HEK293 (cell line): ENCODE results near the gene SIRT7.

Experiments used
- BCL11B ChIP-seq: fragments of 450-650 bp; formaldehyde crosslinking; IDR thresholded peaks from 2 replicates; pipeline ENCODE4 v1.5.1; 2016; ENCODE audit warnings: low read depth, missing biosample characterization, missing genetic modification characterization
- ZBTB7A ChIP-seq: fragments of 450-650 bp; formaldehyde crosslinking; IDR thresholded peaks from 2 replicates; pipeline ENCODE4 v1.5.1; 2016; ENCODE audit warnings: low read depth, missing biosample characterization, missing genetic modification characterization
- ZNF121 ChIP-seq: fragments of 450-650 bp; formaldehyde crosslinking; IDR thresholded peaks from 2 replicates; pipeline ENCODE4 v1.5.1; 2016; ENCODE audit warnings: missing biosample characterization, missing genetic modification characterization
- ZNF140 ChIP-seq: fragments of 450-650 bp; formaldehyde crosslinking; IDR thresholded peaks from 2 replicates; pipeline ENCODE4 v1.5.1; 2016; ENCODE audit warnings: missing biosample characterization, missing genetic modification characterization

DNA sequence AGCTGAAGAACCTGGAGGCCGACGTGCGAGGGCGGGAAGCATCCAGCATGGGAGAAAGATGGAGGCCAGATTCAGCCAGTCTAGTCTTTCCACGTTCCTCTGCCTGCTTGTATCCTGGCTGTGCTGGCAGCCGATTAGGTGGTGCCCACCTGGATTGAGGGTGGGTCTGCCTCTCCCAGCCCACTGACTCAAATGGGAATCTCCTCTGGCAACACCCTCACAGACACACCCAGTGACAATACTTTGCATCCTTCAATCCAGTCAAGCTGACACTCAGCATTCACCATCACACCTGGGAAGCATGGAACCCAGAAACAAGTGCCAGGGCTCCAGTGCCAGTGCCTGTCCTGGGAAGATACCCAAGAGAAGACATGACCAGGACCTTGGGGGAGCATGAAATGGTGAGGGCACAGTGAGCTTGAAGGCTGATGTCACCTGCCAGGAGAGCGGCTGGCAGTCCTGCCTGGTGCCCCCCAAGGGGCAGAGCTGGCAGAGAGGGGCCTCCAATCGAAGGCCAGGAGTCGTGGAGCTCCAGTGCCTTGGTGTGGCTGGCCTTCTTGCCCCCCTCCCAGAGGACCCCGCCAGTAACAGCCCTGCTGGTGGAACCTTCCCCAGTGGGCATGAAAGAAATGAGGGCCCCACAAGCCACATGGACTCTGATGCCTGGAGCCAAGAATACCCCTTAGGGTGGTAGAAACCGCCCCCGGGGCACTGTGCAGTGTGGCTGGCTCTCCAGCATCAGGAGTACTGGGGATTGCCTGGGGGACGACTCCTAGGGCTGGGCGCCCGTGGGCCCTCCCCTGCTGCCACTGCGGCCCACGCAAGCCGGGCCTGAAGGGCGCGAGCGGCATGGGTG, 16.6 kb downstream of the SIRT7 start:
- TF ChIP-seq ZNF140 (tag by site-specific recombination), result no peak
- TF ChIP-seq ZNF121 (tag by site-specific recombination), result no peak
- no peak for TF ChIP-seq ZBTB7A (tag by site-specific recombination)
- no peak for TF ChIP-seq BCL11B (tag by site-specific recombination)
